ENCODE data around the gene PLCB1.

GRCh38 chr20:8131598-8132483, at the start of gene PLCB1:
- TF ChIP-seq POLR2A (IDR thresholded peaks at IDR 0.05) (no peak), POLR2AphosphoS5 (IDR thresholded peaks at IDR 0.05) (peak in 2 of 3 donors; percentile 18 to 42)
- TF ChIP-seq, protein P1, sequence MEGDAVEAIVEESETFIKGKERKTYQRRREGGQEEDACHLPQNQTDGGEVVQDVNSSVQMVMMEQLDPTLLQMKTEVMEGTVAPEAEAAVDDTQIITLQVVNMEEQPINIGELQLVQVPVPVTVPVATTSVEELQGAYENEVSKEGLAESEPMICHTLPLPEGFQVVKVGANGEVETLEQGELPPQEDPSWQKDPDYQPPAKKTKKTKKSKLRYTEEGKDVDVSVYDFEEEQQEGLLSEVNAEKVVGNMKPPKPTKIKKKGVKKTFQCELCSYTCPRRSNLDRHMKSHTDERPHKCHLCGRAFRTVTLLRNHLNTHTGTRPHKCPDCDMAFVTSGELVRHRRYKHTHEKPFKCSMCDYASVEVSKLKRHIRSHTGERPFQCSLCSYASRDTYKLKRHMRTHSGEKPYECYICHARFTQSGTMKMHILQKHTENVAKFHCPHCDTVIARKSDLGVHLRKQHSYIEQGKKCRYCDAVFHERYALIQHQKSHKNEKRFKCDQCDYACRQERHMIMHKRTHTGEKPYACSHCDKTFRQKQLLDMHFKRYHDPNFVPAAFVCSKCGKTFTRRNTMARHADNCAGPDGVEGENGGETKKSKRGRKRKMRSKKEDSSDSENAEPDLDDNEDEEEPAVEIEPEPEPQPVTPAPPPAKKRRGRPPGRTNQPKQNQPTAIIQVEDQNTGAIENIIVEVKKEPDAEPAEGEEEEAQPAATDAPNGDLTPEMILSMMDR (IDR thresholded peaks at IDR 0.05) = peak in 2 of 3 donors; percentile 74 to 81

Data from breast epithelium (tissue), 3 donors.